ENCODE results near the gene SPTBN5. TPM values are rescaled to one million over a fixed set of nuclear protein-coding genes. Genes with fewer than 3 reads are reported as not detected.

SPTBN5 gene
- total RNA-seq, 1 experiment from 2014 or later = 0.96 TPM

DNA sequence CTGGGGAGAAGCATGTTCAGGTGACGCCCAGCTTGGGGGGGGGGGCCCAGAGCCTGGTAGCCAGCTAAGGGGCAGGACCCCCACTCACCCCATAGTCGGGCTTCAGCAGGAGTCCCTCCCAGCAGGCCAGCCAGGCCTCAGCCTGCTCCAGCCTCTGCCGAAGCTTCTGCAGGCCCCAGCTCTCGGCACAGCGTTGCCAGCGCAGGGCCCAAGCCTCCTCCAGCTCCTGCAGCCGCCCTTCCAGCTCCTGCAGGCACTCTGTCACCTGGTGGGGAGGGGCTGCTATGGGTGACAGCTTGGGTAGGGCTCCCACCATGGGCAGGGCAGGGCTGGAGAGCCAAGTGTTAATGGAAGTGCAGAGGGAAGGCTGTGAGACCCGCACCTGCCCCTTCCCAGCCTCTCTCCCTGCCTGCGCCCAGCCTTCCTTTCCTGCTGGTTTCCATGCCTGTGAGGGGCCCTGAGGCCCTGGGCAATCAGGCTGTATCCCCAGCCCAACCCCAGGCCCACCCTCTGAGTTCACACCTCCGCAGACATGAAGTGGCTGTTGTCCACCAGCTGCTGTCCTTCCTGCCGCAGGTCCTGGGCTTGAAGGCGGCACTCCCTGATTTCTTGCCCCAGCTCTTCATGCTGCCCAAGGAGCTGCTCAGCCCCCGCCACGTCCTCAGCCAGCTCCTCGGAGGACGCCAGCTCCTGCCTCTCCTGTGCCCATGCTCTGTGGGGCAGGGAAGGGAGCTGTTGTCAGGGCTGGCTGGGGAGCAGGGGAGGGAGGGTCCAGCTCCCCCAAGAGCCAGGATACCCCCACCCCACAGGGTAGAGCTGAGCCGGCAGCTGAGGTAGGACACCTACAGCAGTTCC is 40.9 kb downstream of the SPTBN5 start:
- Histone ChIP-seq H3K4me2 (ENCODE audit: low read length) (no peak overlapping the region), H4K20me1 (ENCODE audit: insufficient read depth) (no peaks in the 10 kb centered on the region), H3K79me2 (ENCODE audit: insufficient read depth, low read length) (no peaks in the 10 kb centered on the region), H3K36me3 (ENCODE audit: control insufficient read depth in 1 of 2, insufficient read depth in 2 of 2, low read length in 2 of 2) (no peaks in the 10 kb centered on the region), H3K9ac (ENCODE audit: low read length) (no peak overlapping the region), H3K4me3 (replicated peaks in 1 of 2; ENCODE audit: low read depth in 1 of 2, low read length in 2 of 2) (no peak overlapping the region), H3K9me2 (ENCODE audit: insufficient read depth) (no peaks in the 10 kb centered on the region), H2AFZ (ENCODE audit: low read depth, low read length, poor library complexity, severe bottlenecking) (no peak overlapping the region), H3K27me3 (ENCODE audit: insufficient read depth, low read length) (no peaks in the 10 kb centered on the region), H3K27ac (ENCODE audit: low read depth, low read length) (no peak overlapping the region), H3K4me1 (ENCODE audit: control insufficient read depth in 1 of 2, insufficient read depth in 2 of 2, low read length in 2 of 2) (no peaks in the 10 kb centered on the region), H3K9me3 (ENCODE audit: control insufficient read depth in 1 of 2, insufficient read depth in 1 of 2, low read depth in 1 of 2, low read length in 2 of 2) (no peaks in the 10 kb centered on the region)
- CTCF ChIA-PET = no interaction called here
- POLR2A ChIA-PET = interaction anchor here (0.7 kb wide), 1 partner anchor 79 kb away, joined by 3 read pairs; the partner anchor contains the start of gene MAPKBP1
- ATAC-seq (no peak), DNase-seq (ENCODE audit: low read depth, low spot score) (no peak)
- TF ChIP-seq RAD21 (IDR thresholded peaks at IDR 0.05; ENCODE audit: low read depth) (no peak), JUND (IDR thresholded peaks at IDR 0.05) (no peak), POLR2AphosphoS5 (IDR thresholded peaks at IDR 0.05; ENCODE audit: low read depth, low read length) (no peak), SIN3A (IDR thresholded peaks at IDR 0.05; ENCODE audit: low read depth) (no peak), CBX3 (IDR thresholded peaks at IDR 0.05; ENCODE audit: low read depth) (no peak)
- RAD21 ChIA-PET (ENCODE audit: low non-redundant PET in 1 of 2, low total read pairs in 2 of 2, uncharacterized antibody in 2 of 2, unreplicated experiment in 2 of 2) = no interaction called here
- intact Hi-C loops (cut with micrococcal nuclease) = no loop called here
- no TSS peak for BruUV-seq (replicated peaks)

DNA sequence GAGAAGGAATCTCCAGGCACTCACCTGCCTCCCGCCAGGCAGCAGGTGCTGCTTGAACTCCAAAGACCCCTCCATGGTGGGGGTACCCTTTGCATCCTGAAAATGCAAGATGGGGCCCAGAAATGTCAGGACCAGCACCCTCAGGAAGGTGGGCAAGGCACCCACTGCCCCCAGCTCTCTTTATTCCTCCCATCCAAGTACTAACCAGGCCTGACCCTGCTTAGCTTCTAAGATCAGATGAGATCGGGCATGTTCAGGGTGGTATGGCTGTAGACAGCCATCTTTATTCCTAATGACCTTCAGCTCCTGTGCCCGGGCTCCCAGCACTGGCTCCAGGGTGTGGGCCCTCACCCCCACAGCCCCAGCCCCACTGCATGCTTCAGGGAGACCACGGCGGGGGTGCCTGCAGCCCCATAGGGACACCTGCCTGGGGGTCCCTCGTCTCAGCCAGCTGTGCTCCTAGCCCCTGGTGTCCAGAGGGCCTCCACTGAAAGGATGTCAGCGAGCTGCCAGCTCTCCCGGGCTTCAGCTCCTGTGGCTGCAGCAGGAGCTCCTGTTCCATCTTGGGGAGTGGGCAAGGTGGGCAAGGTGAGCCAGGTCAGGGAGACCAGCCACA is 42.0 kb downstream of the SPTBN5 start:
- intact Hi-C loops (cut with micrococcal nuclease) = no loop called here
- POLR2A ChIA-PET = interaction anchor here (0.6 to 0.7 kb wide), 2 partner anchors 78 to 84 kb away, joined by 3 read pairs; partner anchors contain the start of gene MAPKBP1
- CTCF ChIA-PET = no interaction called here
- ATAC-seq (no peak), DNase-seq (ENCODE audit: low read depth, low spot score) (no peak)
- H3K27ac ChIP-seq (ENCODE audit: low read depth, low read length) = no peak overlapping the region
- H3K9me3 ChIP-seq (ENCODE audit: control insufficient read depth in 1 of 2, insufficient read depth in 1 of 2, low read depth in 1 of 2, low read length in 2 of 2) = no peaks in the 10 kb centered on the region
- RAD21 ChIA-PET (ENCODE audit: low non-redundant PET in 1 of 2, low total read pairs in 2 of 2, uncharacterized antibody in 2 of 2, unreplicated experiment in 2 of 2) = no interaction called here
- H3K4me2 ChIP-seq (ENCODE audit: low read length) = no peak overlapping the region
- no peaks in the 10 kb centered on the region for H3K4me1 ChIP-seq (ENCODE audit: control insufficient read depth in 1 of 2, insufficient read depth in 2 of 2, low read length in 2 of 2)
- BruUV-seq (replicated peaks) = no TSS peak
- H3K36me3 ChIP-seq (ENCODE audit: control insufficient read depth in 1 of 2, insufficient read depth in 2 of 2, low read length in 2 of 2) = no peaks in the 10 kb centered on the region
- H2AFZ ChIP-seq (ENCODE audit: low read depth, low read length, poor library complexity, severe bottlenecking) = no peak overlapping the region
- H3K27me3 ChIP-seq (ENCODE audit: insufficient read depth, low read length) = no peaks in the 10 kb centered on the region
- H3K9ac ChIP-seq (ENCODE audit: low read length) = no peak overlapping the region
- no peaks in the 10 kb centered on the region for H3K9me2 ChIP-seq (ENCODE audit: insufficient read depth)
- no peak overlapping the region for H3K4me3 ChIP-seq (replicated peaks in 1 of 2; ENCODE audit: low read depth in 1 of 2, low read length in 2 of 2)
- no peak for TF ChIP-seq JUND (IDR thresholded peaks at IDR 0.05)
- no peaks in the 10 kb centered on the region for H3K79me2 ChIP-seq (ENCODE audit: insufficient read depth, low read length)
- no peaks in the 10 kb centered on the region for H4K20me1 ChIP-seq (ENCODE audit: insufficient read depth)

All from HCT116 (cell line).